Heart left ventricle (tissue), 16 donors: ENCODE data around the gene ECHS1. TPM values are rescaled to one million over a fixed set of nuclear protein-coding genes. Genes with fewer than 3 reads are reported as not detected.

Experiments
- ATAC-seq, 4 donors: fragments of 200-7000 bp; cut with Tn5 transposase; one replicate each; pipeline ENCODE4 v1.9.1; 2020 to 2022; ENCODE audit warnings: moderate library complexity in 4 of 4, mild to moderate bottlenecking in 3 of 4, moderate number of reproducible peaks in 1 of 4
- DNase-seq, 5 donors: peaks; one replicate each; pipeline ENCODE4 v3.0.0-alpha.2; 2020
- H3K27ac ChIP-seq, 12 donors: fragments of 200-600 bp; sonication (generic) in 4 of 12; one replicate each; pipeline versions ENCODE4 v1.5.0 to v1.8.0; 2016 to 2022; ENCODE audit warnings: mild to moderate bottlenecking in 2 of 12
- H3K27me3 ChIP-seq, 9 donors: fragments of 200-600 bp; sonication (generic) in 2 of 9; one replicate each; pipeline versions ENCODE4 v1.5.1 to v1.8.0; 2016 to 2022; ENCODE audit warnings: mild to moderate bottlenecking in 3 of 9
- H3K36me3 ChIP-seq, 9 donors: fragments of 200-600 bp; sonication (generic) in 2 of 9; one replicate each; pipeline versions ENCODE4 v1.5.0 to v1.8.0; 2018 to 2022; ENCODE audit warnings: mild to moderate bottlenecking in 2 of 9
- H3K4me1 ChIP-seq, 12 donors: fragments of 200-600 bp; sonication (generic) in 4 of 12; one replicate each; pipeline versions ENCODE4 v1.5.0 to v1.8.0; 2016 to 2022; ENCODE audit warnings: mild to moderate bottlenecking in 3 of 12
- H3K4me3 ChIP-seq, 12 donors: fragments of 200-600 bp; sonication (generic) in 4 of 12; one replicate each; pipeline versions ENCODE4 v1.5.0 to v1.8.0; 2017 to 2022; ENCODE audit warnings: mild to moderate bottlenecking in 9 of 12, moderate library complexity in 4 of 12
- H3K9me3 ChIP-seq, 12 donors: fragments of 200-600 bp; sonication (generic) in 4 of 12; one replicate each; pipeline versions ENCODE4 v1.5.0 to v1.8.0; 2016 to 2022; ENCODE audit warnings: mild to moderate bottlenecking in 1 of 12
- CTCF ChIP-seq, 12 donors: fragments of 200-600 bp; sonication (generic) in 4 of 12; IDR thresholded peaks; one replicate each; pipeline versions ENCODE4 v1.5.0 to v1.8.0; 2018 to 2022; ENCODE audit warnings: antibody characterized with exemption in 12 of 12, mild to moderate bottlenecking in 5 of 12
- POLR2A ChIP-seq, 2 donors: fragments of 450-650 bp; IDR thresholded peaks; one replicate each; pipeline ENCODE4 v1.6.1; 2017; ENCODE audit warnings: antibody characterized with exemption in 2 of 2, mild to moderate bottlenecking in 2 of 2, moderate library complexity in 2 of 2
- WGBS, 4 donors: extraction: QIAGEN DNeasy Blood & Tissue Kit in 2 of 4; methylation state at CpG; one replicate each; pipeline versions ENCODE4 v1.1.5 to v1.1.7; 2013 to 2018; 5-methylcytosine and 5-hydroxymethylcytosine counted together
- intact Hi-C, 10 donors: fragments of 100-400 bp; cut with DNase I; formaldehyde crosslinking; loops; one replicate each; pipeline versions ENCODE4 v1.11.1 to v1.14.2; 2022
- long read RNA-seq, 3 donors: library from polyadenylated mRNA; unstranded; transcript quantifications; one replicate each; pipeline ENCODE4 v2.0.0, GENCODE V29; 2020 to 2021
- polyA plus RNA-seq, 2 donors: library from polyadenylated mRNA; stranded (reverse); fragments of 200-250 nt; gene quantifications; one replicate each; pipeline ENCODE4 v1.2.3, GENCODE V29; 2013
- total RNA-seq, 9 donors: library from RNA; depleted of rRNA in 2 of 9; stranded (reverse); fragments of >200 nt in 2 of 9; fragmentation: NEBNext Ultra II Directional in 3 of 9; extraction: Animal tissue kit (Norgen Biotek cat#: 25700) in 3 of 9; gene quantifications; one replicate each; pipeline versions ENCODE4 v1.1.0 to v1.2.4, GENCODE V29; 2016 to 2023
- donor health status: ischemic (EF 13 %, LVEDD 7.1; RV severe dilation, severe dysfunction).
- donor health status: healthy with polysubstance abuse.
- donor health status: DM: no; HTN: yes; CAD: no.
- donor health status: DM: no; HTN: no; CAD: no.
- donor health status: ischemic (EF 25% LVEDD 6.9; RV normal size, moderate dysfunction).
- donor health status: ischemic (EF 25% LVEDD 5.7; RV mildly dilated, moderate dysfunction).
- donor health status: healthy.
- donor health status: DM: yes; HTN: yes; CAD: no.
- donor health status: ischemic (EF 35%, LVEDD 5.7; RV mildly dilated, moderate dysfunction).
- donor health status: nonischemic (EF 11% LVEDD 7.7; RV severe dilation, severe dysfunction).
- donor health status: DM: yes; HTN: yes; CAD: no.
- donor health status: PGD.
- donor health status: ischemic (EF 29% LVEDD 5.4; RV normal size, mild dysfunction).
- donor health status: nonischemic (EF 23%, LVEDD 6.1; RV moderate dilation, normal function).

ECHS1 gene
- total RNA-seq, result 100 to 1,000 TPM; 148 to 303 (median 201) TPM
- 100 to 1,000 TPM; 132 to 217 TPM for polyA plus RNA-seq
- long read RNA-seq, donor 1, transcript ECHS1-201 (8 exons, 1,617 nt), result major isoform, 773 of 851 reads
- long read RNA-seq, donor 1, partial matches to known transcripts, result 53 of 851 reads
- long read RNA-seq, donor 1, other reads (novel, unspliced or antisense), result 25 of 851 reads
- long read RNA-seq, donor 2, transcript ECHS1-201 (8 exons, 1,617 nt), result major isoform, 1,449 of 1,523 reads
- long read RNA-seq, donor 2, partial matches to known transcripts, result 37 of 1,523 reads
- long read RNA-seq, donor 2, other reads (novel, unspliced or antisense), result 37 of 1,523 reads
- long read RNA-seq, donor 3, transcript ECHS1-201 (8 exons, 1,617 nt), result major isoform, 315 of 345 reads
- long read RNA-seq, donor 3, partial matches to known transcripts, result 21 of 345 reads
- long read RNA-seq, donor 3, other reads (novel, unspliced or antisense), result 9 of 345 reads

- intact Hi-C loops, result no loop called here
- no peaks in the 10 kb centered on the region for H3K9me3 ChIP-seq
Measured at GRCh38 chr10:133373174-133374090, at the start of gene ECHS1. Gene ECHS1 (minus strand): TSS chr10:133373354. CDS start chr10:133373333, 21 bp downstream.

GRCh38 chr10:133422223-133422806 is 49.2 kb upstream of the ECHS1 start:
- Histone ChIP-seq H3K9me3 (no peaks in the 10 kb centered on the region), H3K27ac (no peak overlapping the region), H3K4me1 (peaks cover 0 to 10% (median 0%) of the 10 kb centered on the region in 12 donors), H3K36me3 (peaks cover 0 to 34% (median 22%) of the 10 kb centered on the region in 9 donors), H3K27me3 (peaks cover 0 to 17% (median 0%) of the 10 kb centered on the region in 9 donors), H3K4me3 (no peak overlapping the region)
- no peak for ATAC-seq
- intact Hi-C loops, result loop anchor here in 3 of 10 donors (5.0 to 10.0 kb wide), 2 partner anchors 150 to 152 kb away; no protein-coding TSS in a partner anchor
- 80 to 87% (median 84%) methylated on average over 10 to 16 of the region's 16 CpGs for WGBS, 4 donors
- DNase-seq, result no peak
- TF ChIP-seq POLR2A (IDR thresholded peaks at IDR 0.05) (no peak), CTCF (IDR thresholded peaks at IDR 0.05) (no peak)

More at GRCh38 chr10:133373174-133374090, at the start of gene ECHS1:
- ATAC-seq (peak; percentile 96 to 99 (median 98)), DNase-seq (peak; percentile 97 to 99 (median 98))
- peaks cover 0 to 34% (median 24%) of the 10 kb centered on the region in 9 donors for H3K36me3 ChIP-seq
- peak within 1 kb of the TSS; percentile 81 to 96 (median 88) for H3K27ac ChIP-seq
- peaks cover 0 to 25% (median 17%) of the 10 kb centered on the region in 12 donors for H3K4me1 ChIP-seq
- WGBS, 4 donors, result 1 to 2% (median 1%) methylated on average over 29 to 89 of the region's 89 CpGs
- H3K4me3 ChIP-seq, result peak within 1 kb of the TSS; percentile 35 to 93 (median 80)
- TF ChIP-seq POLR2A (IDR thresholded peaks at IDR 0.05) (peak in 1 of 2 donors; percentile 85), CTCF (IDR thresholded peaks at IDR 0.05) (no peak)
- H3K27me3 ChIP-seq, result no peaks in the 10 kb centered on the region

GRCh38 chr10:133421336-133422222 is 48.4 kb upstream of the ECHS1 start:
- Histone ChIP-seq H3K36me3 (peaks cover 0 to 34% (median 22%) of the 10 kb centered on the region in 9 donors), H3K27me3 (peaks cover 0 to 17% (median 0%) of the 10 kb centered on the region in 9 donors), H3K9me3 (no peaks in the 10 kb centered on the region), H3K27ac (no peak overlapping the region), H3K4me1 (peaks cover 0 to 10% (median 0%) of the 10 kb centered on the region in 12 donors), H3K4me3 (no peak overlapping the region)
- DNase-seq (no peak), ATAC-seq (peak in 1 of 4 donors; percentile 11)
- WGBS, 4 donors, result 82 to 89% (median 86%) methylated on average over 10 to 17 of the region's 17 CpGs
- intact Hi-C loops, result loop anchor here in 3 of 10 donors (5.0 to 10.0 kb wide), 2 partner anchors 151 to 153 kb away; no protein-coding TSS in a partner anchor
- no peak for TF ChIP-seq POLR2A (IDR thresholded peaks at IDR 0.05)
- TF ChIP-seq CTCF (IDR thresholded peaks at IDR 0.05), result no peak
